Stimulated activated CD8-positive, alpha-beta memory T cell treated with anti-CD3 and anti-CD28 coated beads, Interleukin-4, amount 100 ng/mL, for 4 hours (primary cell): Measurements from ENCODE around the gene GPALPP1.
"Not testable (repeated sequence)": the region's sequence is repeated elsewhere in the genome, so short reads cannot be mapped to it uniquely, and the experiment has no call there.

Source experiments
- DNase-seq, 2 donors: peaks; one replicate each; pipeline ENCODE4 v3.0.0-alpha.2; 2020; ENCODE audit warnings: low read depth in 2 of 2, low spot score in 1 of 2

GPALPP1 gene

GRCh38 chr13:44989071-44989889, at the start of gene GPALPP1, which contains the start of gene NUFIP1:
TSS of gene GPALPP1 (plus strand) at chr13:44989538. CDS start at chr13:44989655, 117 bp downstream.
TSS of gene NUFIP1 (minus strand) at chr13:44989471. CDS start at chr13:44989436, 35 bp downstream.
- peak; percentile 85 to 90 for DNase-seq

GRCh38 chr13:44943411-44943810, 45.9 kb upstream of the GPALPP1 start:
- not testable (repeated sequence) for DNase-seq

- DNase-seq: no peak
Observed at GRCh38 chr13:44951184-44951583, 38.2 kb upstream of the GPALPP1 start.

GRCh38 chr13:44952671-44953070, 36.7 kb upstream of the GPALPP1 start:
- DNase-seq: no peak

GRCh38 chr13:44954224-44954623, 35.1 kb upstream of the GPALPP1 start:
- no peak for DNase-seq

- no peak for DNase-seq
Observed at GRCh38 chr13:44955406-44955805, 33.9 kb upstream of the GPALPP1 start.

GRCh38 chr13:44961997-44962396, 27.3 kb upstream of the GPALPP1 start:
- no peak for DNase-seq

GRCh38 chr13:44967704-44968433, 21.5 kb upstream of the GPALPP1 start:
- no peak for DNase-seq

- DNase-seq: no peak
Observed at GRCh38 chr13:44968434-44968815, 20.9 kb upstream of the GPALPP1 start.

GRCh38 chr13:44969551-44970484, 19.5 kb upstream of the GPALPP1 start:
- no peak for DNase-seq

GRCh38 chr13:44971656-44972595, 17.4 kb upstream of the GPALPP1 start:
- DNase-seq: no peak

- no peak for DNase-seq
Observed at GRCh38 chr13:44972956-44973581, 16.3 kb upstream of the GPALPP1 start.

- no peak for DNase-seq
Observed at GRCh38 chr13:44974056-44974793, 15.1 kb upstream of the GPALPP1 start.

- DNase-seq: no peak
Observed at GRCh38 chr13:44976196-44976595, 13.1 kb upstream of the GPALPP1 start.

GRCh38 chr13:44976949-44977583, 12.3 kb upstream of the GPALPP1 start:
- no peak for DNase-seq

- DNase-seq: no peak
Observed at GRCh38 chr13:44978328-44978727, 11.0 kb upstream of the GPALPP1 start.

- no peak for DNase-seq
Observed at GRCh38 chr13:44989941-44990340, 603 bp downstream of the GPALPP1 start.

GRCh38 chr13:45003417-45003816, 14.1 kb downstream of the GPALPP1 start:
- DNase-seq: no peak
